Astrocyte (in vitro differentiated cells and primary cell): ENCODE results near the gene DPF3. TPM values are rescaled to one million over a fixed set of nuclear protein-coding genes. Genes with fewer than 3 reads are reported as not detected.

Experiments used
- DNase-seq: peaks from one replicate; pipeline ENCODE4 v3.0.0-alpha.2; 2010; ENCODE audit warnings: low read depth
- FAIRE-seq: peaks from 2 replicates; lab custom pipeline; 2011; peaks lifted over from hg19 to GRCh38; lab: Jason Lieb, UNC
- H2AFZ ChIP-seq: 2 replicates; pipeline ENCODE4 v1.6.0; 2012; ENCODE audit warnings: low read depth, low read length, inconsistent platforms
- H3K27ac ChIP-seq: 2 replicates; pipeline ENCODE4 v1.5.1; 2011; ENCODE audit warnings: low read depth, low read length, inconsistent platforms
- H3K27me3 ChIP-seq: 2 replicates; pipeline ENCODE4 v1.6.0; 2011; ENCODE audit warnings: low read length, inconsistent platforms; ENCODE audit not compliant: insufficient read depth
- H3K36me3 ChIP-seq: 2 replicates; pipeline ENCODE4 v1.5.1; 2011; ENCODE audit warnings: low read length, inconsistent platforms; ENCODE audit not compliant: insufficient read depth
- H3K4me1 ChIP-seq: 2 replicates; pipeline ENCODE4 v1.5.1; 2011; ENCODE audit warnings: low read length, inconsistent platforms; ENCODE audit not compliant: insufficient read depth
- H3K4me2 ChIP-seq: 2 replicates; pipeline ENCODE4 v1.6.0; 2012; ENCODE audit warnings: low read length, inconsistent platforms
- H3K4me3 ChIP-seq: 2 replicates; pipeline ENCODE4 v1.5.1; 2011; ENCODE audit warnings: low read depth, mild to moderate bottlenecking, low read length, inconsistent platforms; ENCODE audit not compliant: insufficient read depth
- H3K79me2 ChIP-seq: 2 replicates; pipeline ENCODE4 v1.6.0; 2012; ENCODE audit warnings: mild to moderate bottlenecking, low read length, inconsistent platforms; ENCODE audit not compliant: insufficient read depth
- H3K9ac ChIP-seq: 2 replicates; pipeline ENCODE4 v1.6.0; 2012; ENCODE audit warnings: mild to moderate bottlenecking, low read length, inconsistent platforms
- H3K9me3 ChIP-seq: 2 replicates; pipeline ENCODE4 v1.5.1; 2012; ENCODE audit warnings: low read depth, mild to moderate bottlenecking, low read length, inconsistent platforms; ENCODE audit not compliant: insufficient read depth
- H4K20me1 ChIP-seq: 2 replicates; pipeline ENCODE4 v1.6.0; 2012; ENCODE audit warnings: low read length, inconsistent platforms; ENCODE audit not compliant: insufficient read depth
- H3K27ac Mint-ChIP-seq: one replicate; pipeline ENCODE4 v1.8.0; 2021; ENCODE audit warnings: mild to moderate bottlenecking, mixed read lengths; ENCODE audit not compliant: unreplicated experiment
- H3K27me3 Mint-ChIP-seq: one replicate; pipeline ENCODE4 v1.8.0; 2021; ENCODE audit warnings: low read depth, mixed read lengths; ENCODE audit not compliant: unreplicated experiment
- H3K36me3 Mint-ChIP-seq: one replicate; pipeline ENCODE4 v1.8.0; 2021; ENCODE audit warnings: low read depth, mixed read lengths; ENCODE audit not compliant: unreplicated experiment
- H3K4me1 Mint-ChIP-seq: one replicate; pipeline ENCODE4 v1.8.0; 2021; ENCODE audit warnings: low read depth, mixed read lengths; ENCODE audit not compliant: unreplicated experiment
- H3K4me3 Mint-ChIP-seq: one replicate; pipeline ENCODE4 v1.8.0; 2021; ENCODE audit warnings: mild to moderate bottlenecking, moderate library complexity, mixed read lengths; ENCODE audit not compliant: unreplicated experiment
- H3K9me3 Mint-ChIP-seq: one replicate; pipeline ENCODE4 v1.8.0; 2021; ENCODE audit warnings: mild to moderate bottlenecking, mixed read lengths; ENCODE audit not compliant: unreplicated experiment
- EZH2 ChIP-seq: IDR thresholded peaks from 2 replicates; pipeline ENCODE4 v1.6.1; 2012; ENCODE audit warnings: mild to moderate bottlenecking, low read length, inconsistent platforms; ENCODE audit not compliant: insufficient read depth
- total RNA-seq: library from RNA; stranded (reverse); gene quantifications from 2 replicates; pipeline ENCODE4 v1.2.1, GENCODE V29; 2021
- TF ChIP-seq, protein P1 (sequence below): IDR thresholded peaks from 2 replicates; pipeline ENCODE4 v1.5.1; 2011; ENCODE audit warnings: low read depth, mild to moderate bottlenecking, inconsistent platforms, low read length, moderate library complexity; ENCODE audit not compliant: insufficient read depth

Gene DPF3
- total RNA-seq, 1 donor from 2014 or later: 2.4 TPM

DNA sequence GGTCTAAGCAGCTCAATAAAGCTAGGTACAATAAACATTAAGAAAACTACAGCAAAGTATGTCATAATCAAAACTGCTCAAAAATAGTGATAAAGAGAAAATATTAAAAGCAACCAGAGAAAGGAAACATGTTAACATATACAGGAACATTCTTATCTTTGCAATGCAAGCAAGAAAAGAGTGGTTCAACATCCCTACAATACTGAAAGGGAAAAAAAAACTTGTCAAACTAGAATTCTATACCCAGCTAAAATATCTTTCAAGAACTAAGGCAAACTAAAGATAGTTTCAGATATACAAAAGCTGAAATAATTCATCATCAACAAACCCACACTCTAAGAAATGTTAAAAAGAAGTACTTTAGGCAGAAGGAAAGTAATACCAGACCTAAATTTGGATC, 134.2 kb downstream of the DPF3 start:
- Histone ChIP-seq H3K79me2 (peaks cover 26% of the 10 kb centered on the region), H2AFZ (no peak overlapping the region), H3K27ac (no peak overlapping the region), H3K4me2 (no peak overlapping the region), H3K4me1 (no peaks in the 10 kb centered on the region), H3K36me3 (peaks cover 2% of the 10 kb centered on the region), H3K4me3 (no peak overlapping the region), H4K20me1 (no peaks in the 10 kb centered on the region), H3K9ac (no peak overlapping the region), H3K27me3 (no peaks in the 10 kb centered on the region), H3K9me3 (peaks cover 4% of the 10 kb centered on the region)
- FAIRE-seq (peak; percentile 45), DNase-seq (no peak)
- Mint-ChIP-seq H3K4me3 (no peak overlapping the region), H3K36me3 (no peaks in the 10 kb centered on the region), H3K4me1 (no peaks in the 10 kb centered on the region), H3K9me3 (peaks cover 13% of the 10 kb centered on the region), H3K27me3 (no peaks in the 10 kb centered on the region), H3K27ac (no peak overlapping the region)
- TF ChIP-seq, protein P1, sequence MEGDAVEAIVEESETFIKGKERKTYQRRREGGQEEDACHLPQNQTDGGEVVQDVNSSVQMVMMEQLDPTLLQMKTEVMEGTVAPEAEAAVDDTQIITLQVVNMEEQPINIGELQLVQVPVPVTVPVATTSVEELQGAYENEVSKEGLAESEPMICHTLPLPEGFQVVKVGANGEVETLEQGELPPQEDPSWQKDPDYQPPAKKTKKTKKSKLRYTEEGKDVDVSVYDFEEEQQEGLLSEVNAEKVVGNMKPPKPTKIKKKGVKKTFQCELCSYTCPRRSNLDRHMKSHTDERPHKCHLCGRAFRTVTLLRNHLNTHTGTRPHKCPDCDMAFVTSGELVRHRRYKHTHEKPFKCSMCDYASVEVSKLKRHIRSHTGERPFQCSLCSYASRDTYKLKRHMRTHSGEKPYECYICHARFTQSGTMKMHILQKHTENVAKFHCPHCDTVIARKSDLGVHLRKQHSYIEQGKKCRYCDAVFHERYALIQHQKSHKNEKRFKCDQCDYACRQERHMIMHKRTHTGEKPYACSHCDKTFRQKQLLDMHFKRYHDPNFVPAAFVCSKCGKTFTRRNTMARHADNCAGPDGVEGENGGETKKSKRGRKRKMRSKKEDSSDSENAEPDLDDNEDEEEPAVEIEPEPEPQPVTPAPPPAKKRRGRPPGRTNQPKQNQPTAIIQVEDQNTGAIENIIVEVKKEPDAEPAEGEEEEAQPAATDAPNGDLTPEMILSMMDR: no peak
- TF ChIP-seq EZH2: no peak

DNA sequence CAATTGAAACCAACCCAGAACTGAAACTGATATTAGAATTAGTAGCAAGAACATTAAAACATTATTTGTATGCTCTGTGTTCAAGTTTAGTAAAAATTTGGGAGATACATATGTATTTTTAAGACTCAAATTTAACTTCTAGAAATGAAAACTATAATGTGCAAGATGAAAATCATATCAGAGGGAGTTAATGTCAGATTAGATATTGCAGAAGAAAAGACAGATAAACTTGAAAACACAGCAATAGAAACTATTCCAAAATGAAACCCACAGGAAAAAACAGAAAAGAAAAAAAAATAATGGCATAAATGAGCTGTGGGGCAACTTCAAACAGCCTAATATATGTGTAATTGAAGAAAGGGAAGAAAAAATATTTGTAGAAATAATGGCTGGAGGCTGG, 134.9 kb downstream of the DPF3 start:
- no peak overlapping the region for H2AFZ ChIP-seq
- no peak overlapping the region for H3K27ac ChIP-seq
- no peak overlapping the region for H3K4me3 ChIP-seq
- no peak overlapping the region for H3K9ac ChIP-seq
- peaks cover 4% of the 10 kb centered on the region for H3K9me3 ChIP-seq
- TF ChIP-seq EZH2: no peak
- TF ChIP-seq, protein P1: no peak
- Mint-ChIP-seq H3K36me3 (no peaks in the 10 kb centered on the region), H3K4me3 (no peak overlapping the region), H3K9me3 (peaks cover 13% of the 10 kb centered on the region), H3K27ac (no peak overlapping the region), H3K4me1 (no peaks in the 10 kb centered on the region), H3K27me3 (no peaks in the 10 kb centered on the region)
- no peaks in the 10 kb centered on the region for H3K27me3 ChIP-seq
- no peak overlapping the region for H3K4me2 ChIP-seq
- H3K4me1 ChIP-seq: no peaks in the 10 kb centered on the region
- H3K36me3 ChIP-seq: peaks cover 2% of the 10 kb centered on the region
- no peaks in the 10 kb centered on the region for H4K20me1 ChIP-seq
- FAIRE-seq (no peak), DNase-seq (no peak)
- peaks cover 24% of the 10 kb centered on the region for H3K79me2 ChIP-seq

DNA sequence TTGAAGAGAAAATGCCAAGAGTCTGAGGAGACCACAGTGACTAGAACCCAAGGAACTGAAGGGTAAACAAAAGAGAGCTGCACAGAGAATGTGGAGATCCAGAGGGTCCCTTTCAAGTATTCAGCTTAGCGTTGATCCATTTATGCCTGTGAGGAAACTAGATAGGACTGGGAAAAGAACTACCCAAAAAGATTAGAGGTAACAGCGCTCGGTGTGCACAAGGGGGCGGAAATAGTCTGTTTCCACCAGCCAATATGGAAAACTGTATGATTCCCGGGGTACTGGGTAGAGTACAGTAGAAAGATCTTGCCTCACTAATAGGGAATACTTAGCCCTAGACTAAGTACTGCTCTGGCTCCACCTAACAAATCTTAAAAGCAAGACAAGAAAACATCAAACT, 135.5 kb downstream of the DPF3 start:
- Mint-ChIP-seq H3K27me3 (no peaks in the 10 kb centered on the region), H3K4me1 (no peaks in the 10 kb centered on the region), H3K27ac (no peak overlapping the region), H3K9me3 (peaks cover 13% of the 10 kb centered on the region), H3K36me3 (no peaks in the 10 kb centered on the region), H3K4me3 (no peak overlapping the region)
- H3K4me2 ChIP-seq: no peak overlapping the region
- H3K4me3 ChIP-seq: no peak overlapping the region
- H3K27ac ChIP-seq: no peak overlapping the region
- FAIRE-seq (no peak), DNase-seq (no peak)
- no peak for TF ChIP-seq EZH2
- TF ChIP-seq, protein P1: no peak
- peaks cover 4% of the 10 kb centered on the region for H3K9me3 ChIP-seq
- no peaks in the 10 kb centered on the region for H4K20me1 ChIP-seq
- no peaks in the 10 kb centered on the region for H3K27me3 ChIP-seq
- no peaks in the 10 kb centered on the region for H3K4me1 ChIP-seq
- no peak overlapping the region for H3K9ac ChIP-seq
- peaks cover 22% of the 10 kb centered on the region for H3K79me2 ChIP-seq
- peaks cover 2% of the 10 kb centered on the region for H3K36me3 ChIP-seq
- no peak overlapping the region for H2AFZ ChIP-seq
